Fibroblast of skin of right quadriceps (primary cell): Measurements from ENCODE around the gene OR6B2.
A peak's percentile ranks its signal among the peaks of the same experiment; 100 is the strongest.

Source experiments
- DNase-seq: peaks from one replicate; pipeline ENCODE4 v3.0.0-alpha.2; 2013

Gene OR6B2

DNA sequence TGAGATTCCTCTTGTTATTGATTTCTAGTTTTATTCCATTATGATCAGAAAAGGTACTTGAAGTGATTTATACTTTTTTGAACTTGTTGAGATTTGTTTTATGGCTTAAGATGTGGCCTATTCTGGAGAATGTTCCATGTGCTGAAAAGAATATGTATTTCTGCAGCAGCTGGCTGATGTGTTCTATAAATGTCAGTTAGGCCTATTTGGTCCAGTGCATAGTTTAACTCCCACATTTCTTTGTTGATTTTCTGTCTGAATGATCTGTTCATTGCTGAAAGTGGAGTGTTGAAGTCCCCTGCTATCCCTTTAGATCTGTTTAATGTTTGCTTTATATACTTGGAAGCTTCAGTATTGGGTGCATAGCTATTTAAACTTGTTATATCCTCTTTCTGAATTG, 7.1 kb upstream of the OR6B2 start:
- DNase-seq, result no peak

DNA sequence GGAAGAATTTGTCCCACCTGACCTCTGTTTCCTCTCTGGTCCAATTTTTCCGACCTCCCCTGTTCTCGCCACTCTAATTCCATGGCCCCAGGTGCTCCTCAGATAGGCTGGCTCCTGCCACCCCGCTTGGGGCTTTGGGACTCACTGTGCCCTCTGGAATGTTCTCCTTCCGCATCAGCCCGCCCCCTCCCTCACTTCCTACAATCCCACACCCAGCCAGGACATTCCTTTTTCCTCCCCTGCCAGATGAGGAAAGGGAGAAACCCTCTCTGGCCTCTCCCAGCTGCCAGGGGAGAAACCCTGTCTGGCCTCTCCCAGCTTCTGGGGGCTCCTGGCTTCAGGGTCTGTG, 3.1 kb upstream of the OR6B2 start:
- DNase-seq, result no peak

DNA sequence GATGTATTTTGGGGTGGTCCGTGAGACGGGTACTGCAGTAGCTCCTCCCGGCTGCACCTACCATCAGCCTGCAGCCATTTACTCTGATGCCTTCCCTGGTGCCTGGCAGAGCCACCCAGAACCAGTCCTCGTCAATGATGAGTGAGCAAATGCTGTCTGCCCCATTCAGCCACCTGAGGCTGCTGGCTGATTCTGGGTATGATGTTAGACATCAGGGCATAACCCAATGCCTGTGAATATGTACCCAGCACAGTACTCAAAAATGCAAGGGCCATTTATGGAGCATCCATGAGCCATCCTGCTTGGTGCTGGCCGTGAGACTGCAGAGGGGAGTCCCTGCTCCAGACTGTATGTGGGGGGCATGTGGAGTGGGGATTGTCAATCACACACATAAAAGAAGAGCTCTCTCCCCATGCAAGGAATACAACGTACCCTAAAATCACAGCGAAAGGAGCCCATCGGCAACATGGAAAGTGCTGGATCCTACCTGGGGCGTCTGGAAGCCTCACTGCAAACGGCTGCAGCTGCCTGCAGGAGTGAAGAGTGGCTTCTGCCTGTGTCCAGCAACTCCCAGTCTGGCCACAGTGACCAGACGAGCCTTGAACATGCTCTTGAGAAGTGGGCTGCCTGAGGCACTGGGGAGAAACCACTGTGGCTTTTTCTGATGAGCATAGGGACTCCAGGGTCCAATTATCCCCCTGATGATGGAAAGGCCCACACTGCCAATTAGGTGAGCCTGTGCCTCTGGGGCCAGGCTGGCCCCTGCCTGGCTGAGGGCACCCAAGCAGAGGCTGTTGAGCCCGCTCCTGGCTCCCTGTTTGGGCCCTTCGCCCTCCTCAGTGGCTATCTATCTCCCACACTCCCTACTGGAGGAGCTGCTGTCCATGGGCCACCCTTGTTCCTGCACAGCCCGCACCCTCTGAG, 2.4 kb upstream of the OR6B2 start:
- DNase-seq, result no peak

DNA sequence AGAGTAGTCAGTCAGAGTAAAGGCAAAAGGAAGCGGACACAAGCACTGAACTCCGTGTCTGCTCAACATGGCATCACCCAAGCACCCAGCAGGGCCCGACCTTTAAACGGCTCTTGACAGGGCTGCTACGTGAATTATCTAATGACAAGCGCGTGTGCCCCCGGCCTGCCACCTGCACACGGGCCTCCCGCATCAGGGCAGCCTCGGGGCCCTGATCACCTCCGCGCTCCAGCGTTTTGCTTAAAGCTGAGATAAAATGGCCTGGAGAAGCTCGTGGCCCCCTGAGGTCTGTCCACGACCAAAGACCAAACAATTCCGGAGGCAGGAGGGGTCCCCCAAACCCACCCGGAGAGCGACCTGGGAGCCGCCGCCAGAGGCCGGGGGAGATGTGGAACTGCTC, 5.5 kb downstream of the OR6B2 start:
- no peak for DNase-seq

DNA sequence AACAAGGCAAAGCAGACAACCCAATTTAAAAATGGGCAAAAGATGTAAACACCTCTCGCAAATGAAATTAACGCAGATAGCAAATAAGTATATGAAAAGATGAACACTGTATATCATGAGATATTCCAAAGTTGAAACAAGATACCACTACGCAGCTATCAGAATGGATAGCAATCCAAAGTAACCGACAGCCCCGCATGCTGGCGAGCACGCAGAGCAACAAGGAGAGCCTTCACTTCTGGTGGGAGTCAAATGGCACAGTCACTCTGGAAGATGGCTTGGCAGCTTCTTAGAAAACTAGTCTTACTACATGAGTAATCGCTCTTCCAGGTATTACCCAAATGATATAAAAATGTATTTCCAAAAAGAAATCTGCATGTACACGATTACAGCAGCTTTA, 6.4 kb downstream of the OR6B2 start:
- no peak for DNase-seq

DNA sequence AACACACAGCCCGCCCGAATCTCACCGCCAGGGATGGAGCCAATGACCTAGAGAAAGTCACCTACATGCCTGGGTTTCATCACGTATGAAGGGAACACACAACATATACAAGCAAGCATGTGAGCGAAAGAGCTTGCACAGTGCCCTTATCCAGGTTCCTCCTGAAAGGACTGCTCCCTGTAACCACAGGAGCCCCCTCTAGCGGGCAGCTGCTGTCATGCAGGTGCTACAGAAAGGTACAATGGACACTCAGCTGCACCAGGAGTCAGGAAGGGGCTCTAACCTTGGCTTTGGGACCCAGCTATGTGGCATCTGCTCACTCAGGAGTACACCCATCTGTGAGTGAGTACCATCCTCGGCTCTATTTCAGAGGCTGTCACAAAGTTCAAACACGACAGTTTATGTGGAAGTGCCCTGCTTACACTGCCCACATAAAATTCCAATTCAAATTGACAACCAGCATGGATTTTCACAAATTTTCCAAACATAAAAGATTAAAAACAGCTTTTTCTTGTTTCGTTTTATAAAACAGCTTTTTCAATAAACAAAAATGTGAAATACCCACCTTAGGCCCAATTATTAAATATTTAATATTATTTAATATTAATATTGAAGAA, 8.6 kb downstream of the OR6B2 start:
- DNase-seq, result peak; percentile 29

DNA sequence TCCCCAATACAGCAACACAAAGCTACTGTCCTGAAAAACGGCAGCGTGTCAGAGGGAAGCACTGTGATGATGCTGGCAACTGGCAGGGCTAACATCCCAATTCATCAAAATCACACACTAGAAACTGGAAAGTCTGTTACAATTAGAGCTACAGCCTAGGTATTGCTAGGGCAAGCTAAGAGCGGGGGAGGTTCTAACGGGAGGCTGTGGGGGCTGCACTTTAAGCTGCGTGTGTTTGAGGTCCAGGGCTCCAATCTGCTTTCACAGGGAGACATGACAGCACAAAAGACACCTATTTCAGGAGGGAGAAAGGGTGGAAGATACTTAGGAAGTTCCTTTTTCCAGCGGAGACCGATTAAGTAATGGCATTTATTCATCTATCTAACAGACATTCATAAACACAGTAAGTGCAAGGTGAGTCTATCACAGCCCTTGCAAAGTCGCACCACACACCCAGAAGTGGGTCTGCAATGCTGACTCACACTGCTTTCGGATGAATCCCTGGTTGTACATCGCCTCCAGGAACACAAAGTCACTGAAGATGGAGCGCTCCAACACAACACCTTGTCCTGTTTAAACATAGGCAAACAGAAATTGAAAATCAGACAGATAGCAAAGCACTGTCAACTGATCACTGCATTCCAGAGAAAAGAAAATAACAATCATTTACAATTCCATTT, 12.0 kb downstream of the OR6B2 start:
- no peak for DNase-seq

DNA sequence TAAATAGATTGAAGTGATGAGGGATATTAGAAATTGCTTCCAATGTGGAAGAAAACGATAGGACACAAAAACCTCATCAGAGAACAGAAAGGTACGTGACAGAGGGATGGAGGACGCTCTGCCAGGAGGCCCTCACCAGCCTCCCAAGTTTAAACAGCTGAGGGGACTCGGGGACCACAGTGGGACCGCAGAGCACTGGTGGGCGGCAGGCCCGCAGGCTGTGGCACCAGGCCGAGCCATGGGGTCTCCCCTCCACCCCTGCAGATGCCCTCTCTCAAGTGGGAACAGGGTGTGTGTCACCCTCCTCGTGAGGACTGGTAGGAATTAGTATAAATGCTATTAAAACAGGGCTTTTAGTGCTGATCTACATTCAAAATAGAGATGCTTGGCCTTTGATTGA, 15.9 kb downstream of the OR6B2 start:
- no peak for DNase-seq

DNA sequence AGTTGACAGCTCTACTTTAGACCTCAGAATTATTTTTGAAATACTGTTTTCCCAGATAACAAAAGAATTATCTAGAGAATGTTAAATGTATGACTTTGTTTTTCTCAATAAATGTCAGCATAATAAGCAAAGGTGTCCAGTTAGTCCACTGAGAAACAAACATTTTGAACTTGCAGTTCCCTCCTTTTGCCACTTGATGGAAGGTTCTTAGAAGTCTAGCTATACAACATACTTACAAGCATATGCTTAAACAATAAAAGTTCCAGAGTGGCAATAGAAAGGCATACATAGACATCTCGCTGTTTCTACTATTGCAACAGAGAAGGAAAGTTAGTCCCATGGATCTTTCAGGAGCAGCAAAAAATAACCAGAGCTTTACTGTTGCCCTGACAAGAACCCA, 16.9 kb downstream of the OR6B2 start:
- no peak for DNase-seq

DNA sequence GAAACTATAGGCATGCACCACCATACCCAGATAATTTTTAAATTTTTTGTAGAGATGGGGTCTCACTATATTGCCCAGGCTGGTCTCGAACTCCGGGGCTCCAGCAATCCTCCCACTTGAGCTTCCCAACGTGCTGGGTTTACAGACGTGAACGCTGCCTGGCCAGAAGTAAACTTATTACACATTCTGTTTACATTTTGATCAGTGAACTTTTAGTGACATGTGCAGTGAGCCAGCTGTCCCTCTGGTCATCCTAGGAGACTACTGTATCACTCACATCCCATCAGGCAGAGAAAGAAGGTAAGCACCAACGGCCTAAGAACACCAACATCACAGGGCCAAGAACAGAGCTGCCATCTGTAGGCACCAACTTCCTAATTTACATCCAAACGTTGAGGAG, 27.2 kb downstream of the OR6B2 start:
- DNase-seq, result no peak

DNA sequence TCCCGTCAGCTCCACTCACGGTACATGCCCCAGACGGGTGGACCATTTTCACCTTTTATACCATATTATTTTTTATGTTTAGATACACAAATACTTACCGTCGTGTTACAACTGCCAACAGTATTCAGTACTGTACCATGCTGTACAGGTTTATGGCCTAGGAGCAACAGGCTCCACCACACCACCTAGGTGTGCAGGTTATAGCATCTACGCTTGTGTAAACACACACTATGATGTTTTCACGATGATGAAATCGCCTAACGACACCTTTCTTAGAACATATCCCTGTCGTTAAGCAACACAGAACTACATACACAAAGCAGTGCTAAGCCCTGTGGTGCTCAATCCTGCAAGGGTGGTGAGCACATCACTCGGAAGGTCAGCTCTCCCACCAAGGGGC, 29.6 kb downstream of the OR6B2 start:
- DNase-seq, result no peak

DNA sequence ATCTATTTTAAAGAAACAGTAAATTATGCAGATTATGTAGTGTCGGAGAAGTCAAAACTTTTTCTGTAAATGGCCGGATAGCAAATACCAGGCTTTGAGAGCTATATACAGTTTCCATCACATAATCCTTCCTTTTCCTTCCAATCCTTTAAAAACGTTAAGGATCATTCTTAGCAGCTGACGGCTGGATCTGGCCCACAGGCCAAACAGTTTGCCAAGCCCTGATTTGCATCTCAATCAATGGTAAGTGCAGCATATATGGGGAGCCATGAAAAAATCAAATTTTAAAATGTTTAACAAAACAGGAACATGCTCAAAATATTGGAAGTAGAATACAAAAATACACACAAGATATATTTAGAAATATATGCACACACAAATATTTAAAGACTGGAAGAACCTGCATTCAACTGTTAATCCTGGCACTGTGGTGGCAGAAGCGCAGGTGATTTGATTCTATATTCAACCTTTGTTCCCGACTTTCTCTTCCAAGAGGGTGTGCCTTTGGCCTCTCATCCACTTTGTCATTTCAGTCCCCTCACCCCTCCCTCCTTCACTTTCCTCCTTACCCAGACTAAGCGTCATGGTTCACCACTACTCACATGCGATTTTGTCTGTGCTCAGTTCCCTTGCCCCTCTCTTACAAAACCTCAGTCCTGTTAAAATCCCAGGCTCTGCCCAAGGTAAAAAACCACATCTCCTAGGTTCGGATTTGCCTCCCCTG, 32.4 kb downstream of the OR6B2 start:
- DNase-seq, result no peak

DNA sequence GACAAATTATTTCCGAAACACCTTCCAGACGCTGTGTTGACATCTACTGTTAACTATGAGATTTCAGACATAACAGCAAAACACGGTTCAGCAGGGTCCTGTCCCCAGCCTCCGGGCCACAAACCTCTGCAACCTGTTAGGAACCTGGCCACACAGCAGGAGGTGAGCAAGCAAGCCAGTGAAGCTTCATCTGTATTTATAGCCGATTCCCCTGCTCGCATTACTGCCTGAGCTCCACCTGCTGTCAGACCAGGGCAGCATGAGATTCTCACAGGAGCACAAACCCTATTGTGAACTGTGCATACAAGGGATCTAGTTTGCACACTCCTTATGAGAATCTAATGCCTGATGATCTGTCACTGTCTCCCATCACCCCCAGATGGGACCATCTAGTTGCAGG, 36.1 kb downstream of the OR6B2 start:
- no peak for DNase-seq

DNA sequence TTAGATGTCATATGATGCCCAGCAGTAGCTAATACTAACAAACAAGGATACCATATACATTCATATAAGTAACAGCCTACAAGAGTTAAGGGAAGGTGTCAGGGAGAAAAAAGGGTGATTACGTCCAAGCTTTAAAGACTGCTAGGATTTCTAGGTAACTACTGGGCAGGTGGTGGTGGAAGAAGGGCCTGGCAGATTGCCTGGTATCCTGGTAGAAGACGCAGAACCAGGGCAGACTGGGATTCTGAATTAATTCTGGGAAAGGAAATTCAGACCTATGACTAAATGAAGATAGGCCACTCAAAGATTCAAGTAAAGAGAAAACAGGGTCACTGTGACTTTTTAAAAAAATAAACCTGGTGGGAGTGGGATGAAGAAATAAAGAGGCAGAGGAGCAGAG, 36.9 kb downstream of the OR6B2 start:
- DNase-seq, result no peak

DNA sequence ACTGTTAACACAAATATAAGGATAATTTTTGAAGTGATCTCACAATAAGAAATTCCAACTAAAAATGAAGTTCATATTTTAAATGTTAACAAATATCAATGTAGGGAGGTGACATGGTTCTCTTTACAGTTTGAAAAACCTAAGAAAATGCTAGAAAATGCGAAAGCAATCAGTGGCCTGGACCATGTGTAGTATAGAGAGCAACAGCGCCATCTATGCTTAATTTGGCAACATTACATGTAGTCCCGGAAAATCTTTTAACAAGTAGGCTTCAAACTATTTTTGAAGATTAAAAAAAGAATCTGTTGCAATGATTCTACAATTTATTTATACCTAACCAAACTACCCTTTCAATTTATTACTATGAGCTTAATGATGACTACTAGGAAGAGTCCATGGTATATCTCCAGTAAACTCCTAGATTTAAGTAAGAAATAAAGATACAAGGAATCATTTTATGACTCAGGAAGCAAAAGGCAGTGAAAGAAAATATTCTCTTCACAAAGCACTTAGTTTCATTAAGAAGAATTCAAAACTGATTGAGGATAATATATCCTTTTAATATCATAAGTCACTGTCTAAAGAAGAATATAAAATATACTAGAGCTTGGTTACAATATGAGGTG, 38.4 kb downstream of the OR6B2 start:
- peak; percentile 48 for DNase-seq

DNA sequence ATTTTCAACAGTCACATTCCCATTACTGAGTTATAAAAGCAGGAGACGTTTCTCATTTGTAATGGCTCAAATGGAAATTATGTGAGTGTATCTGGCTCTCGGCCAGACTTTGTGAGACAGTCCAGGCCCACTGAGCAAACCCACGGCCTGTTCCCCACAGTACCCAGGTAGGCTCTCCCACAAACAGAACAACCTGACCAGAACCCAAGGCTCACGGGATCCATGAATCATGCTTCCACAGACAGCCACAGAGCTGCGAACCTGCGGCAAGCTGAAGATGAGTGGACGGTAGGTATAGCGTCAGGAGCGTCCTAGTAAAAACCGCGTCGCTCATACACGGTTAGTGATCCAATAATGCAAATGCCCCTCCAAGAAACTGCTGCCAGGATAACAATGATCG, 39.3 kb downstream of the OR6B2 start:
- DNase-seq, result no peak

DNA sequence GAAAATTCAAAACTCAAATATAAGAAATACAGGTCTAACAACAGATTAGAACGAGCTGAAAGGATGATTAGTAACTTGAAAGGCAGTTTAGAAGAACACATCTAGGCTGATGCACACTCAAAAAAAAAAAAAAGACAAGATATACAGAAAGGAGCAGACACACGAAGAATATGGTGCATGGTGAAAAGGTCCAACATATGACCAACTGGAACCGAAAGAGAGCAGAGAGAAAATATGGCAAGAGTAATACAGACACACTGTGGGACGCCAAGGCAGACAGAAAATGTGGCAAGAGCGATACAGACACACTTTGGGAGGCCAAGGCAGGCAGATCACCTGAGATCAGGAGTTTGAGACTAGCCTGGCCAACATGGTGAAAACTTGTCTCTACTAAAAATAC, 44.9 kb downstream of the OR6B2 start:
- no peak for DNase-seq

DNA sequence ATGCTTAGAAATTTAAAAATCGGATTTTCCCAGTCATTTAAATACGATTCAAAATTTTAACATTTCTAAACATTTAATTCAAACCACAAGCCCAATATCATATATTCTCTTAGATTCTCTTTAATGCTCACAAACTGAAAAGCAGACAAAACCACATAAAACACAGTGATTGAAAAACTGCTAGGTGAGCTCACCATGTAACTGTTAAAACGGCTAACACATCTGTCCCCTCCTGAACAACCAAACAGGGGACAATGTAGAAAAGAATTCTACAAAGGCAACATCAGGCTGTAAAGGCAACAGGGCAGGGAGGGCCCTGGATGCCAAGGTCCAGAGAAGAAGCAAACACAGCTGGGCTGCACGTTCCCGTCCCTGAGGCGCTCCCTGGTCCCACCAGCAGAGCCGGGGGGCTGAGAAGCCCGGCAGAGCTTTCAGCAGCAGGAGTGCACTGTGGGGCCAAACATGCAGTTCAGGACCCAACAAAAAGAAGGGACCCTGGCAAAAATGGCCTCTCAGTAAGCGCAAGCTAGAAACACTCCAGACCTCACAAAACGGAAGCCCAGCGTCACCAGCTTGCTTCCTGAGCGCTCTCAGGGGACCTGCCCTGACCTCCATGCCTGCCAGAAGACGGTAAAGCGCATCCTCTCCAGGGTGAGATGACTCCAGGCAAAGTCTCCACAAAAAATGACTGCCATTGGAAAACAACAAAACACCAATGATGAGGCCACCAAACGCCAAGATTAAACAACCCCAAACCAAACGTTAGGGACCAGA, 45.6 kb downstream of the OR6B2 start:
- DNase-seq, result no peak

DNA sequence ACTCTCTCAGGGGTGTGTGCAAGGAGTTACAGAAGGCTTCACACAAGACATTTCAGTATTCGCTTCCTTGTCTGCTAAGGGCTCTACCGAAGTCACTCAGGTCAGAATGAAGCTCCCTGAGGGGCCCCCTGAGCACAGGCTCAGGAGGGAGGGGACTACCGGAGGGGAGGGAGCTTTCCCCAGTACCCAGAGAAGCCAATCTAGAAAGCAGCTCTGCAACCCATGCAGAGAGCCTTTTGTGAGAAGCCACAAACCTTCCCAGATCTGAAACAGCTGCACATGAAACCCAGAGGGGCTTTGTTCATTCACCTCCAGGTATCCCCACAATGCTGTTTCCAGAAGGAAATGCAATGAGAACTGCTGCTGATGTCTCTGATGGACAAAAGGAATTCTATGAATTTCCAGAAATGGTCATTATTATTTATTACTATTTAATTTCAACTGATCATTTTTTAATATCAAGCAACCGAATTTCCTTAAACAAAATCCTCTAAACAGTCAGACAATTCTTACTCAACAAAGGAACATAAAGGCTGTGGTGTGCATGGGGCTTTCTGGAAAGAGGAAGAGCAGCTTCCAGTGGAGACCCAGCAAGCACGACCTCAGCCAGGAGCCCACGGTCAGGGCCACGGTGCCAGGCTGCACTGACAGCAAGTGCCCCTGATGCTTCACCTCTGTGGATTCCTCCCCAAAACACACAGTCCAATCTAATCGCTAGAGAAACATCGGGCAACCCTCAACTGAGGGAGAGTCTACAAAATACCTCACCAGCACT, 47.0 kb downstream of the OR6B2 start:
- no peak for DNase-seq
